Astrocyte (in vitro differentiated cells and primary cell): ENCODE data around the gene TRMT112. TPM values are rescaled to one million over a fixed set of nuclear protein-coding genes. Genes with fewer than 3 reads are reported as not detected.

Experiments used
- DNase-seq: peaks from one replicate; pipeline ENCODE4 v3.0.0-alpha.2; 2010; ENCODE audit warnings: low read depth
- FAIRE-seq: peaks from 2 replicates; lab custom pipeline; 2011; peaks lifted over from hg19 to GRCh38; lab: Jason Lieb, UNC
- H2AFZ ChIP-seq: 2 replicates; pipeline ENCODE4 v1.6.0; 2012; ENCODE audit warnings: low read depth, low read length, inconsistent platforms
- H3K27ac ChIP-seq: 2 replicates; pipeline ENCODE4 v1.5.1; 2011; ENCODE audit warnings: low read depth, low read length, inconsistent platforms
- H3K27me3 ChIP-seq: 2 replicates; pipeline ENCODE4 v1.6.0; 2011; ENCODE audit warnings: low read length, inconsistent platforms; ENCODE audit not compliant: insufficient read depth
- H3K36me3 ChIP-seq: 2 replicates; pipeline ENCODE4 v1.5.1; 2011; ENCODE audit warnings: low read length, inconsistent platforms; ENCODE audit not compliant: insufficient read depth
- H3K4me1 ChIP-seq: 2 replicates; pipeline ENCODE4 v1.5.1; 2011; ENCODE audit warnings: low read length, inconsistent platforms; ENCODE audit not compliant: insufficient read depth
- H3K4me2 ChIP-seq: 2 replicates; pipeline ENCODE4 v1.6.0; 2012; ENCODE audit warnings: low read length, inconsistent platforms
- H3K4me3 ChIP-seq: 2 replicates; pipeline ENCODE4 v1.5.1; 2011; ENCODE audit warnings: low read depth, mild to moderate bottlenecking, low read length, inconsistent platforms; ENCODE audit not compliant: insufficient read depth
- H3K79me2 ChIP-seq: 2 replicates; pipeline ENCODE4 v1.6.0; 2012; ENCODE audit warnings: mild to moderate bottlenecking, low read length, inconsistent platforms; ENCODE audit not compliant: insufficient read depth
- H3K9ac ChIP-seq: 2 replicates; pipeline ENCODE4 v1.6.0; 2012; ENCODE audit warnings: mild to moderate bottlenecking, low read length, inconsistent platforms
- H3K9me3 ChIP-seq: 2 replicates; pipeline ENCODE4 v1.5.1; 2012; ENCODE audit warnings: low read depth, mild to moderate bottlenecking, low read length, inconsistent platforms; ENCODE audit not compliant: insufficient read depth
- H4K20me1 ChIP-seq: 2 replicates; pipeline ENCODE4 v1.6.0; 2012; ENCODE audit warnings: low read length, inconsistent platforms; ENCODE audit not compliant: insufficient read depth
- H3K27ac Mint-ChIP-seq: one replicate; pipeline ENCODE4 v1.8.0; 2021; ENCODE audit warnings: mild to moderate bottlenecking, mixed read lengths; ENCODE audit not compliant: unreplicated experiment
- H3K27me3 Mint-ChIP-seq: one replicate; pipeline ENCODE4 v1.8.0; 2021; ENCODE audit warnings: low read depth, mixed read lengths; ENCODE audit not compliant: unreplicated experiment
- H3K36me3 Mint-ChIP-seq: one replicate; pipeline ENCODE4 v1.8.0; 2021; ENCODE audit warnings: low read depth, mixed read lengths; ENCODE audit not compliant: unreplicated experiment
- H3K4me1 Mint-ChIP-seq: one replicate; pipeline ENCODE4 v1.8.0; 2021; ENCODE audit warnings: low read depth, mixed read lengths; ENCODE audit not compliant: unreplicated experiment
- H3K4me3 Mint-ChIP-seq: one replicate; pipeline ENCODE4 v1.8.0; 2021; ENCODE audit warnings: mild to moderate bottlenecking, moderate library complexity, mixed read lengths; ENCODE audit not compliant: unreplicated experiment
- H3K9me3 Mint-ChIP-seq: one replicate; pipeline ENCODE4 v1.8.0; 2021; ENCODE audit warnings: mild to moderate bottlenecking, mixed read lengths; ENCODE audit not compliant: unreplicated experiment
- EZH2 ChIP-seq: IDR thresholded peaks from 2 replicates; pipeline ENCODE4 v1.6.1; 2012; ENCODE audit warnings: mild to moderate bottlenecking, low read length, inconsistent platforms; ENCODE audit not compliant: insufficient read depth
- total RNA-seq: library from RNA; stranded (reverse); gene quantifications from 2 replicates; pipeline ENCODE4 v1.2.1, GENCODE V29; 2021
- TF ChIP-seq, protein P1 (sequence below): IDR thresholded peaks from 2 replicates; pipeline ENCODE4 v1.5.1; 2011; ENCODE audit warnings: low read depth, mild to moderate bottlenecking, inconsistent platforms, low read length, moderate library complexity; ENCODE audit not compliant: insufficient read depth

The TRMT112 gene
- total RNA-seq, 1 donor from 2014 or later = 146 TPM

DNA sequence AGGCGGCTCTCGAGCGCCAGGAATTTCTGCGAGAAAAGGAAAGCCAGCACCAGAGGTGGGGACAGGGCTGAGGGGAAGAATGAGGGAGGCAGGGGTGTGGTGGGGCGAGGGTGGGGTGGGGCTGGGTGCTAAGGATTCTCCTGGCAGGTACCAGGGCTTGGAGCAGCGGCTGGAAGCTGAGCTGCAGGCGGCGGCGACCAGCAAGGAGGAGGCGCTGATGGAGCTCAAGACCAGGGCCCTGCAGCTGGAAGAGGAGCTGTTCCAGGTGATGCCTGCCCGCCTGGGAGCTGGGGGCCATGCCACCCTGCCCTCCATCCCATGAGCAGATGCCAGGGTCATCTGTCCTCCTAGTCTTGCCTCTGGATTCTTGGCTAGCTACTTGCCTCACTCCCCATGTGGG is 32.0 kb upstream of the TRMT112 start:
- no peaks in the 10 kb centered on the region for H3K9me3 Mint-ChIP-seq

DNA sequence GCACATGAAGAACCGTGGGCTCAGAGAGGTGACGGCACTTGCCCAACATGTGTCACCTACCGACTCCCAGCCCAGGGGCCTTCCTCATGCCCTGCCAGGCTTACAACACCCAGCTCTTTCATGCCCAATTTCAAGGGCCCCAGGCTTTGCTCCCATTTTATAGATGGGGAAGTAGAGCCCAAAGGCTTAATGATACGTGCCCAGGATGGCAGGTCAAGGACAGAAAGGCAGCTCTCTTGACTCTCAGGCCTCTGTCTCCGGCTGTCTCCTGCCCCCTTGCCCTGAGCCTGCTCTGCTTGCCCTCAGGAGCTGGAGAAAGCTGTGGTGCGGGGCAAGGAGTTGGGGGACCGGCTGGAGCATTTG is 31.6 kb upstream of the TRMT112 start:
- Mint-ChIP-seq H3K9me3 (no peaks in the 10 kb centered on the region), H3K36me3 (no peaks in the 10 kb centered on the region)

More for the DNA sequence above, 32.0 kb upstream of the TRMT112 start:
- Histone ChIP-seq H3K27me3 (no peaks in the 10 kb centered on the region), H3K4me3 (no peak overlapping the region), H3K36me3 (no peaks in the 10 kb centered on the region), H2AFZ (no peak overlapping the region), H3K79me2 (no peaks in the 10 kb centered on the region), H3K9me3 (no peaks in the 10 kb centered on the region), H3K9ac (no peak overlapping the region), H3K4me2 (no peak overlapping the region), H3K27ac (no peak overlapping the region), H4K20me1 (no peaks in the 10 kb centered on the region), H3K4me1 (no peaks in the 10 kb centered on the region)
- no peak overlapping the region for H3K4me3 Mint-ChIP-seq
- DNase-seq (no peak), FAIRE-seq (no peak)
- no peak overlapping the region for H3K27ac Mint-ChIP-seq
- H3K36me3 Mint-ChIP-seq = no peaks in the 10 kb centered on the region
- TF ChIP-seq, protein P1, sequence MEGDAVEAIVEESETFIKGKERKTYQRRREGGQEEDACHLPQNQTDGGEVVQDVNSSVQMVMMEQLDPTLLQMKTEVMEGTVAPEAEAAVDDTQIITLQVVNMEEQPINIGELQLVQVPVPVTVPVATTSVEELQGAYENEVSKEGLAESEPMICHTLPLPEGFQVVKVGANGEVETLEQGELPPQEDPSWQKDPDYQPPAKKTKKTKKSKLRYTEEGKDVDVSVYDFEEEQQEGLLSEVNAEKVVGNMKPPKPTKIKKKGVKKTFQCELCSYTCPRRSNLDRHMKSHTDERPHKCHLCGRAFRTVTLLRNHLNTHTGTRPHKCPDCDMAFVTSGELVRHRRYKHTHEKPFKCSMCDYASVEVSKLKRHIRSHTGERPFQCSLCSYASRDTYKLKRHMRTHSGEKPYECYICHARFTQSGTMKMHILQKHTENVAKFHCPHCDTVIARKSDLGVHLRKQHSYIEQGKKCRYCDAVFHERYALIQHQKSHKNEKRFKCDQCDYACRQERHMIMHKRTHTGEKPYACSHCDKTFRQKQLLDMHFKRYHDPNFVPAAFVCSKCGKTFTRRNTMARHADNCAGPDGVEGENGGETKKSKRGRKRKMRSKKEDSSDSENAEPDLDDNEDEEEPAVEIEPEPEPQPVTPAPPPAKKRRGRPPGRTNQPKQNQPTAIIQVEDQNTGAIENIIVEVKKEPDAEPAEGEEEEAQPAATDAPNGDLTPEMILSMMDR = no peak
- TF ChIP-seq EZH2 = no peak
- no peaks in the 10 kb centered on the region for H3K4me1 Mint-ChIP-seq
- peaks cover 18% of the 10 kb centered on the region for H3K27me3 Mint-ChIP-seq

GRCh38 chr11:64348383-64349024 is 31.1 kb upstream of the TRMT112 start:
- no peaks in the 10 kb centered on the region for H3K79me2 ChIP-seq
- H3K4me1 ChIP-seq = no peaks in the 10 kb centered on the region
- DNase-seq (no peak), FAIRE-seq (no peak)
- H3K27me3 ChIP-seq = no peaks in the 10 kb centered on the region
- no peaks in the 10 kb centered on the region for H3K36me3 ChIP-seq
- H3K27ac ChIP-seq = no peak overlapping the region
- TF ChIP-seq, protein P1 = no peak
- no peak for TF ChIP-seq EZH2
- H3K4me3 ChIP-seq = no peak overlapping the region
- H3K4me3 Mint-ChIP-seq = no peak overlapping the region
- H3K27ac Mint-ChIP-seq = no peak overlapping the region
- H3K4me1 Mint-ChIP-seq = no peaks in the 10 kb centered on the region
- peaks cover 18% of the 10 kb centered on the region for H3K27me3 Mint-ChIP-seq
- H3K9me3 Mint-ChIP-seq = no peaks in the 10 kb centered on the region
- H4K20me1 ChIP-seq = no peaks in the 10 kb centered on the region
- H3K9me3 ChIP-seq = no peaks in the 10 kb centered on the region
- no peaks in the 10 kb centered on the region for H3K36me3 Mint-ChIP-seq
- no peak overlapping the region for H3K9ac ChIP-seq
- H2AFZ ChIP-seq = no peak overlapping the region
- no peak overlapping the region for H3K4me2 ChIP-seq

More for the DNA sequence above, 31.6 kb upstream of the TRMT112 start:
- H3K9me3 ChIP-seq = no peaks in the 10 kb centered on the region
- DNase-seq (no peak), FAIRE-seq (no peak)
- H3K27me3 Mint-ChIP-seq = peaks cover 18% of the 10 kb centered on the region
- H3K27me3 ChIP-seq = no peaks in the 10 kb centered on the region
- H2AFZ ChIP-seq = no peak overlapping the region
- H3K4me3 Mint-ChIP-seq = no peak overlapping the region
- no peak overlapping the region for H3K27ac Mint-ChIP-seq
- H3K27ac ChIP-seq = no peak overlapping the region
- H3K79me2 ChIP-seq = no peaks in the 10 kb centered on the region
- H3K4me1 Mint-ChIP-seq = no peaks in the 10 kb centered on the region
- no peaks in the 10 kb centered on the region for H3K4me1 ChIP-seq
- H4K20me1 ChIP-seq = no peaks in the 10 kb centered on the region
- no peaks in the 10 kb centered on the region for H3K36me3 ChIP-seq
- H3K9ac ChIP-seq = no peak overlapping the region
- H3K4me3 ChIP-seq = no peak overlapping the region
- no peak overlapping the region for H3K4me2 ChIP-seq
- no peak for TF ChIP-seq EZH2
- TF ChIP-seq, protein P1 = no peak
